Tibial nerve (tissue), 3 donors: ENCODE data around the gene GPRC6A.

Source experiments
- POLR2A ChIP-seq, 2 donors: fragments of 450-650 bp; IDR thresholded peaks; one replicate each; pipeline ENCODE4 v1.6.1; 2017; ENCODE audit warnings: antibody characterized with exemption in 2 of 2, mild to moderate bottlenecking in 2 of 2, moderate library complexity in 2 of 2
- TF ChIP-seq, protein P1 (sequence below), 5 experiments: fragments of 200-600 bp in 3 of 5; fragments of 450-650 bp in 2 of 5; sonication (generic) in 3 of 5; IDR thresholded peaks; one replicate each; pipeline ENCODE4 v1.5.1; 2016 to 2019; ENCODE audit warnings: antibody characterized with exemption in 5 of 5, mild to moderate bottlenecking in 3 of 5, moderate library complexity in 2 of 5

DNA sequence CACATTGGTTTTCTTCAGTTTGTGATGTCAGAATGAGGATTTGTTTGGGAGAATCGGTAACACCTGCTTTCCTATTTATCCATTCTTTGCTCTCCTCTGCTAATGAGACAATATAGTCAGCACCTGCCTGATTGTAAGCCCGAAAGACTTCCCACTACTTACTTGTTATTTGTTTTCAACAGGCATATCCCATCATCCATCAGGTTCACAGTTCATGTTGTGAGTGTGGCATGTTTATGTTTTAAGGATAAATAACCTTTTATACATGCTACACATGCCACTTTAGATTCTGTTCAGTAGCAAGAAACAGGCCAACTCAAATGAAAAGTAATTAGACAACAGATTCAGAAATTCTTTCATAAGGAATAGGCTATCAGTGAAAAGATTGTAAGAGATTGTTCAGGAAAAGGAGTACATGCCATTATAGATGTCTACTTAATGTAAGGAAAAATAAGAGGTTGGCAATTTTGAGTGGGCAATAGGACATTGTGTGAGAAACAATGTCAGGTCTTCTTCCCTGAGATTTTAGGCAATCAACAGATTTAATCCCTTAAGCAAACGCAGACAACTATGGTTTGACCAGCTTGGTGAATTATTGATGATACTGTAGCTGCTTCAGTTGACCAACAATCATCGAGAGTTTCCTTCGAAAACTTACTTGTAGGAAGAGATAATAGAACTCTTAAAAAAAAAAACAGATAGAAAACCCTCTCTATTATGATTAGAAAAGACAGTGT, 7.9 kb upstream of the GPRC6A start:
- TF ChIP-seq, protein P1, sequence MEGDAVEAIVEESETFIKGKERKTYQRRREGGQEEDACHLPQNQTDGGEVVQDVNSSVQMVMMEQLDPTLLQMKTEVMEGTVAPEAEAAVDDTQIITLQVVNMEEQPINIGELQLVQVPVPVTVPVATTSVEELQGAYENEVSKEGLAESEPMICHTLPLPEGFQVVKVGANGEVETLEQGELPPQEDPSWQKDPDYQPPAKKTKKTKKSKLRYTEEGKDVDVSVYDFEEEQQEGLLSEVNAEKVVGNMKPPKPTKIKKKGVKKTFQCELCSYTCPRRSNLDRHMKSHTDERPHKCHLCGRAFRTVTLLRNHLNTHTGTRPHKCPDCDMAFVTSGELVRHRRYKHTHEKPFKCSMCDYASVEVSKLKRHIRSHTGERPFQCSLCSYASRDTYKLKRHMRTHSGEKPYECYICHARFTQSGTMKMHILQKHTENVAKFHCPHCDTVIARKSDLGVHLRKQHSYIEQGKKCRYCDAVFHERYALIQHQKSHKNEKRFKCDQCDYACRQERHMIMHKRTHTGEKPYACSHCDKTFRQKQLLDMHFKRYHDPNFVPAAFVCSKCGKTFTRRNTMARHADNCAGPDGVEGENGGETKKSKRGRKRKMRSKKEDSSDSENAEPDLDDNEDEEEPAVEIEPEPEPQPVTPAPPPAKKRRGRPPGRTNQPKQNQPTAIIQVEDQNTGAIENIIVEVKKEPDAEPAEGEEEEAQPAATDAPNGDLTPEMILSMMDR (IDR thresholded peaks at IDR 0.05), result no peak
- no peak for TF ChIP-seq POLR2A (IDR thresholded peaks at IDR 0.05)
